Measurements from ENCODE around the gene DCAF12L2. TPM values are rescaled to one million over a fixed set of nuclear protein-coding genes. Genes with fewer than 3 reads are reported as not detected.
"Not testable (repeated sequence)": the region's sequence is repeated elsewhere in the genome, so short reads cannot be mapped to it uniquely, and the experiment has no call there.

The DCAF12L2 gene
- not detected for total RNA-seq (2021; fragmentation: NEBNext Ultra II Directional; extraction: Animal tissue kit (Norgen Biotek cat#: 25700))
- long read RNA-seq, result 0 reads

DNA sequence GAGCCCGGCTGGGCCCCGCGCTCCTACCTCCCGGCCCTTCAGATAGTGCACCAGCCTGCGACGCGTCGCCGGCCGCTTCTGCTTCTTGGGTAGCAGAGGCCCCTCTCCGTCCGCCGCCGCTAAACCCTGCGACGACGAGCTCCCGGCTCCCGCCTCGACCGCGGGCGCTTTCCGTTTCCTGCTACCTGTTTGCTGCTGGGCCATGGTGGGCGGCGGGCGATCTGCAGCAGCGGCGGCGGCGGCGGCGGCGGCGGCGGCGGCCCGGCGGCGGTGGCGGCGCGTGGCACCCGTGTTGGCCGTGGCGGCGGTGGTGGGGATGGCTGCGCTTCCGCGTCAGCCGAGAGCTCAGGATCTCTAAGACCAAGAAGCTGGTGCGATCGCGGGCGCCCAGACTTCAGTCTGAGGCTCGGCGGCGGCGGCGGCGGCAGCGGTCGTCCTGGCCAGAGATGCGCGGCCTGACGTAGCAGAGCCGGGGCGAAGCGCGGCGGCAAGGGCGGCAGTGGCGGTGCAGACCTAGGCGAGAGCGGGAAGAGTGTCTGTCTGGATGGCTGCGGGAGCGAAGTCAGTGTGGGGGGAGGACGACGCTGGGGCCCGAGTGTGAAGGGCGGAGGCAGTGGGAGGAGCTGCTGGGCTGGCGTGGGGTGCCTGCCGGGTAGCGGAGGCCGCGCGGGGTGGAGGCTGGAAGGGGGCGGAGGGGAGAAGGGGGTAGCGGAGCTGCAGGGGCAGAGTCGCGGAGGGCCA lies at the start of gene DCAF12L2:
DCAF12L2 (minus strand) TSS at position 569 of the 741 bp plus-strand sequence; CDS start at position 204, 365 bp downstream.
- Mint-ChIP-seq H3K36me3 (ENCODE audit: low read depth) (no peaks in the 10 kb centered on the region), H3K4me1 (ENCODE audit: low read depth) (no peaks in the 10 kb centered on the region), H3K4me3 (no peak within 1 kb of the TSS), H3K27ac (no peak within 1 kb of the TSS), H3K9me3 (peaks cover 5% of the 10 kb centered on the region; the same call in 1 of the 2 replicates), H3K27me3 (ENCODE audit: insufficient read depth) (no peaks in the 10 kb centered on the region)
- no peak for DNase-seq
- TF ChIP-seq, protein P1, sequence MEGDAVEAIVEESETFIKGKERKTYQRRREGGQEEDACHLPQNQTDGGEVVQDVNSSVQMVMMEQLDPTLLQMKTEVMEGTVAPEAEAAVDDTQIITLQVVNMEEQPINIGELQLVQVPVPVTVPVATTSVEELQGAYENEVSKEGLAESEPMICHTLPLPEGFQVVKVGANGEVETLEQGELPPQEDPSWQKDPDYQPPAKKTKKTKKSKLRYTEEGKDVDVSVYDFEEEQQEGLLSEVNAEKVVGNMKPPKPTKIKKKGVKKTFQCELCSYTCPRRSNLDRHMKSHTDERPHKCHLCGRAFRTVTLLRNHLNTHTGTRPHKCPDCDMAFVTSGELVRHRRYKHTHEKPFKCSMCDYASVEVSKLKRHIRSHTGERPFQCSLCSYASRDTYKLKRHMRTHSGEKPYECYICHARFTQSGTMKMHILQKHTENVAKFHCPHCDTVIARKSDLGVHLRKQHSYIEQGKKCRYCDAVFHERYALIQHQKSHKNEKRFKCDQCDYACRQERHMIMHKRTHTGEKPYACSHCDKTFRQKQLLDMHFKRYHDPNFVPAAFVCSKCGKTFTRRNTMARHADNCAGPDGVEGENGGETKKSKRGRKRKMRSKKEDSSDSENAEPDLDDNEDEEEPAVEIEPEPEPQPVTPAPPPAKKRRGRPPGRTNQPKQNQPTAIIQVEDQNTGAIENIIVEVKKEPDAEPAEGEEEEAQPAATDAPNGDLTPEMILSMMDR (IDR thresholded peaks at IDR 0.05), result no peak

DNA sequence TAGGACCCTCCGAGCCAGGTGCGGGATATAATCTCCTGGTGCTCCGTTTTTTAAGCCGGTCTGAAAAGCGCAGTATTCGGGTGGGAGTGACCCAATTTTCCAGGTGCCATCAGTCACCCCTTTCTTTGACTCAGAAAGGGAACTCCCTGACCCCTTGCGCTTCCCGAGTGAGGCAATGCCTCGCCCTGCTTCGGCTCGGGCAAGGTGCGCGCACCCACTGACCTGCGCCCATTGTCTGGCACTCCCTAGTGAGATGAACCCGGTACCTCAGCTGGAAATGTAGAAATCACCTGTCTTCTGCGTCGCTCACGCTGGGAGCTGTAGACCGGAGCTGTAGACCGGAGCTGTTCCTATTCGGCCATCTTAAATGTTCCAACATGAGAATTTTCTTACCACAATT lies 24.8 kb upstream of the DCAF12L2 start:
- not testable (repeated sequence) for H3K27me3 Mint-ChIP-seq (ENCODE audit: insufficient read depth); DNase-seq; H3K4me1 Mint-ChIP-seq (ENCODE audit: low read depth); H3K4me3 Mint-ChIP-seq; H3K27ac Mint-ChIP-seq; H3K36me3 Mint-ChIP-seq (ENCODE audit: low read depth); H3K9me3 Mint-ChIP-seq

DNA sequence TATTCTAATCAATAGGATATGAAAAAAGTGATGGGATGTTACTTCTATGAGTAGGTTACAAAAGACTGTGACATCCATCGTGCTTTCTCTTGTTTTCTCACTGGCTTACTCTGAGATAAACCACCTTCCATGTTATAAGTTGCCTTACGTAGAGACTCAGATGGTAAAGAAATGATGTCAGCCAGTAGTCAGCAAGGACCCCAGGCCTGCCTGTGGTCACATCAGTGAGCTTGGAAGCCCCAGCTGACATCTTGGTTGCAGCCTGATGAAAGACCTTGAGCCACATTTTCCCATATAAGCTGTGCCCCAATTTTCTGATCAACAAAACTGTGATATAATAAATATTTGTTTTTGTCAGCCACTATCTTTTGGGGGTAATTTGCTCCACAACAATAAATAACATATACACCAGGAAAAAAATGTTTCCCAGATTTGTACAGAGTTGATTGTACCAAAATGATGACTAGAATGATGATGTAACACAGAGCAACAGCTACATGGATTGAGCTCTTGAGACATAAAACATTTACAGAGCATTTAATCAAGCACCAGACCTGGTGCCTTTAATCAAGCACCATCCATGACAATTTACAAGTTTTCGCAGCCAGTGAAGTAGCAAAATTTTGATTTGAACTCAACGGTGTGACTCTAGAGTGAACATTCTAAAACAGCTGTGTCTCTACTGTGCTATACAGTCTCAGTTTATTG lies 11.2 kb upstream of the DCAF12L2 start:
- TF ChIP-seq, protein P1 (IDR thresholded peaks at IDR 0.05), result no peak
- no peak overlapping the region for H3K4me3 Mint-ChIP-seq
- no peaks in the 10 kb centered on the region for H3K36me3 Mint-ChIP-seq (ENCODE audit: low read depth)
- H3K27ac Mint-ChIP-seq, result no peak overlapping the region
- peaks cover 4% of the 10 kb centered on the region; the same call in 1 of the 2 replicates for H3K9me3 Mint-ChIP-seq
- H3K4me1 Mint-ChIP-seq (ENCODE audit: low read depth), result no peaks in the 10 kb centered on the region
- no peak for DNase-seq
- H3K27me3 Mint-ChIP-seq (ENCODE audit: insufficient read depth), result no peaks in the 10 kb centered on the region

DNA sequence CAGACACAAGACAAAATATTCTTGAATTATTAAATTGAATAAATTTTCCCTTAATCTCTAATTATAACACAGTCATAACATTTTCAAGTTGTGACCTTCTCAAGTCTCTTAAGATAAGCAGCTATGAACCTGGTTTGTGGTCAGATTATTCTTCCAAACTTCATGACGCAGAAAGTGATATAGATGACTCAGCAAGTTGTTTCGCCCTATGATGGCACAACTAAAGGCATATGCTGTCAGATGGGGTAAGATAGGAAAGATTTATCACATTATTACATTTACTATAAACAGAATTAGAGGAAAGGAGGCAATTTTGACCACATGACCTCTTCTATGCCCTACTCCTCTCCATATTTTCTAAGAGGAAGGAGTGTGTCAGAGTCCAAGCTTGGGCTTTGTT lies 4.6 kb upstream of the DCAF12L2 start:
- Mint-ChIP-seq H3K27me3 (ENCODE audit: insufficient read depth) (no peaks in the 10 kb centered on the region), H3K4me3 (no peak overlapping the region)

DNA sequence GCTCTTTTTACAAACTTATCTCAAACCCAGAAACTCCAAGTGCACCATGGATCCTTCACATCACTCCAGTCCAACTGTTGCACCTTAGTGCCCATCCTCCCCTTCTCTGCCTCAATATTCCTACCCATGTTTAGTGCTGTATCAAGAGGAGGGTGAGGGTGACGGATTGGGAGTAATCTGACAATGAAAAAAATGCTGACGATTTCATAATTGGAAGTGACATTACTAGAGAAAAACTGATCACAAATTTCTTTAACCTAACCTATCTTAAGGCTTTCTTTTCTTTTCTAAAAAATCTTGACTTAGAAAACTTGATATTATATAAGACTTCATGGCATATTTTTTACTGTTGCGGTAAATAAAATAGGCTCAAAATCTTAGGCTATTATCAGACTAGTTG lies 1.5 kb upstream of the DCAF12L2 start:
- H3K4me1 Mint-ChIP-seq (ENCODE audit: low read depth), result no peaks in the 10 kb centered on the region
- TF ChIP-seq, protein P1 (IDR thresholded peaks at IDR 0.05), result no peak
- DNase-seq, result no peak
- H3K27ac Mint-ChIP-seq, result no peak overlapping the region
- no peaks in the 10 kb centered on the region for H3K27me3 Mint-ChIP-seq (ENCODE audit: insufficient read depth)
- no peak overlapping the region for H3K4me3 Mint-ChIP-seq
- H3K9me3 Mint-ChIP-seq, result peaks cover 8% of the 10 kb centered on the region; the same call in 1 of the 2 replicates
- H3K36me3 Mint-ChIP-seq (ENCODE audit: low read depth), result no peaks in the 10 kb centered on the region

More for the DNA sequence above, 4.6 kb upstream of the DCAF12L2 start:
- Mint-ChIP-seq H3K4me1 (ENCODE audit: low read depth) (no peaks in the 10 kb centered on the region), H3K9me3 (peaks cover 4% of the 10 kb centered on the region; the same call in 1 of the 2 replicates), H3K27ac (no peak overlapping the region), H3K36me3 (ENCODE audit: low read depth) (no peaks in the 10 kb centered on the region)
- TF ChIP-seq, protein P1 (IDR thresholded peaks at IDR 0.05), result no peak
- no peak for DNase-seq

DNA sequence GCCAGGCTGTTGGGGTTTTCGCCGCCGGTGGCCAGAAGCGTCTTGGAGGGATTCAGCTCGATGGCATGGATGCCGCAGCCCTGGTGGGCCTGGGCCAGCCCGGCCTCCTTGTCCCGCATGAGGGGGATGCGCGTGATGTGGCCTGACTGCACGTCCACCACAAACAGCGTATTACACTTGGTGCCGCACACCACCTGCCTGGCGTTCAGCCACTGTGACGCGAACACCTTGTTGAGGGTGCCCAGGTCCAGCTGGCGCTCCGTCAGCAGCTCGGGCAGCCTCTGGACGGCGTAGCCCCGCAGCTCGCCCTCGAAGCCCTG lies 728 bp downstream of the DCAF12L2 start:
- H3K9me3 Mint-ChIP-seq, result peaks cover 5% of the 10 kb centered on the region; the same call in 1 of the 2 replicates
- H3K36me3 Mint-ChIP-seq (ENCODE audit: low read depth), result no peaks in the 10 kb centered on the region
- no peak overlapping the region for H3K27ac Mint-ChIP-seq
- H3K27me3 Mint-ChIP-seq (ENCODE audit: insufficient read depth), result no peaks in the 10 kb centered on the region
- H3K4me1 Mint-ChIP-seq (ENCODE audit: low read depth), result no peaks in the 10 kb centered on the region
- H3K4me3 Mint-ChIP-seq, result no peak overlapping the region
- no peak for DNase-seq
- TF ChIP-seq, protein P1 (IDR thresholded peaks at IDR 0.05), result no peak
